GM12878 (cell line): Measurements from ENCODE around the gene NOS1AP. TPM values are rescaled to one million over a fixed set of nuclear protein-coding genes. Genes with fewer than 3 reads are reported as not detected.
"Not testable (repeated sequence)": the region's sequence is repeated elsewhere in the genome, so short reads cannot be mapped to it uniquely, and the experiment has no call there.

Experiments used
- ATAC-seq: fragments of 200-7000 bp; cut with Tn5 transposase; 3 replicates; pipeline ENCODE4 v1.9.1; 2020; ENCODE audit warnings: mild to moderate bottlenecking, moderate library complexity
- BruUV-seq: library from RNA; stranded (reverse); fragments of 400-500 nt; replicated peaks from 2 replicates; lab custom pipeline; 2021; lab: Mats Ljungman, UMichigan
- CTCF ChIA-PET: fragments of 300-600 bp; sonication (Branson Sonifier 250); formaldehyde crosslinking; extraction: SDS; loops from one replicate; lab custom pipeline; 2021; ENCODE audit warnings: inconsistent platforms; lab: Yijun Ruan, JAX
- POLR2A ChIA-PET: fragments of 350-600 bp; formaldehyde crosslinking; extraction: SDS; loops from one replicate; lab custom pipeline; 2021; ENCODE audit warnings: inconsistent platforms; lab: Charles Lee
- RAD21 ChIA-PET: fragments of 300-600 bp; sonication (Branson Sonifier 250); formaldehyde crosslinking; loops from one replicate; lab custom pipeline; 2023; ENCODE audit warnings: antibody characterized with exemption; ENCODE audit not compliant: unreplicated experiment; lab: Charles Lee
- SMC1A ChIA-PET: fragments of 300-600 bp; sonication (Branson Sonifier 250); formaldehyde crosslinking; loops from one replicate; lab custom pipeline; 2023; ENCODE audit not compliant: unreplicated experiment, uncharacterized antibody; lab: Charles Lee
- DNase-seq: peaks from one replicate; pipeline ENCODE4 v3.0.0-alpha.2; 2011; ENCODE audit warnings: low read depth, low spot score
- FAIRE-seq: peaks from 3 replicates; lab custom pipeline; 2011; peaks lifted over from hg19 to GRCh38; lab: Jason Lieb, UNC
- H2AFZ ChIP-seq: 2 replicates; pipeline ENCODE4 v1.6.0; 2011; ENCODE audit warnings: low read depth, low read length, control low read depth; ENCODE audit not compliant: control insufficient read depth
- H3K27ac ChIP-seq: 2 replicates; pipeline ENCODE4 v1.5.1; 2011; ENCODE audit warnings: control low read depth; ENCODE audit not compliant: control insufficient read depth, insufficient read depth
- H3K27me3 ChIP-seq, 2 experiments: replicated peaks in 1 of 2; 2 replicates each; pipeline versions ENCODE4 v1.6.0 to v1.6.1; 2011; ENCODE audit warnings: low read length in 1 of 2; ENCODE audit not compliant: control insufficient read depth in 2 of 2, insufficient read depth in 2 of 2
- H3K36me3 ChIP-seq, 2 experiments: 2 replicates each; pipeline ENCODE4 v1.5.1; 2011; ENCODE audit warnings: low read length in 1 of 2; ENCODE audit not compliant: control insufficient read depth in 2 of 2, insufficient read depth in 2 of 2
- H3K4me1 ChIP-seq: 2 replicates; pipeline ENCODE4 v1.6.1; 2011; ENCODE audit warnings: mild to moderate bottlenecking, low read length, moderate library complexity, mixed read lengths; ENCODE audit not compliant: control insufficient read depth, insufficient read depth
- H3K4me2 ChIP-seq: 2 replicates; pipeline ENCODE4 v1.6.0; 2011; ENCODE audit warnings: control low read depth; ENCODE audit not compliant: control insufficient read depth, insufficient read depth
- H3K4me3 ChIP-seq: fragments of 200-600 bp; sonication (generic); 2 replicates; pipeline ENCODE4 v1.5.1; 2016
- H3K79me2 ChIP-seq: 2 replicates; pipeline ENCODE4 v1.6.0; 2011; ENCODE audit warnings: low read length; ENCODE audit not compliant: control insufficient read depth, insufficient read depth
- H3K9ac ChIP-seq: 2 replicates; pipeline ENCODE4 v1.8.0; 2011; ENCODE audit warnings: low read length, control low read depth, mixed read lengths; ENCODE audit not compliant: control insufficient read depth, insufficient read depth
- H3K9me3 ChIP-seq: replicated peaks from 3 replicates; pipeline ENCODE4 v1.5.1; 2011; ENCODE audit warnings: mild to moderate bottlenecking, low read length; ENCODE audit not compliant: control insufficient read depth, insufficient read depth
- H4K20me1 ChIP-seq: 2 replicates; pipeline ENCODE4 v1.6.0; 2011; ENCODE audit not compliant: control insufficient read depth, insufficient read depth
- BRCA1 ChIP-seq: IDR thresholded peaks from 2 replicates; pipeline ENCODE4 v1.6.1; 2011; ENCODE audit warnings: low read depth, low read length, improper control_type of control experiment
- CREB1 ChIP-seq: IDR thresholded peaks from 2 replicates; pipeline ENCODE4 v1.6.1; 2012; ENCODE audit warnings: low read depth, mild to moderate bottlenecking, inconsistent platforms
- EED ChIP-seq: sonication (generic); IDR thresholded peaks from 2 replicates; pipeline ENCODE4 v1.6.1; 2016; ENCODE audit warnings: antibody characterized with exemption, low read depth
- ESRRA ChIP-seq: IDR thresholded peaks from 2 replicates; pipeline ENCODE4 v1.6.1; 2012; ENCODE audit warnings: mild to moderate bottlenecking, low read length, improper control_type of control experiment
- HCFC1 ChIP-seq: fragments of 150-350 bp; IDR thresholded peaks from 2 replicates; pipeline ENCODE4 v1.6.1; 2014; ENCODE audit warnings: low read length
- IRF5 ChIP-seq: fragments of 450-650 bp; IDR thresholded peaks from 2 replicates; pipeline ENCODE4 v1.6.1; 2017; ENCODE audit warnings: borderline replicate concordance
- JUND ChIP-seq: IDR thresholded peaks from 2 replicates; pipeline ENCODE4 v1.6.1; 2012; ENCODE audit warnings: low read depth, mild to moderate bottlenecking, low read length, improper control_type of control experiment, moderate library complexity
- KAT2A ChIP-seq: conservative IDR thresholded peaks from 2 replicates; pipeline ENCODE4 v1.6.1; 2011; ENCODE audit warnings: low read depth, low read length; ENCODE audit not compliant: control insufficient read depth
- MAX ChIP-seq: IDR thresholded peaks from 2 replicates; pipeline ENCODE4 v1.6.1; 2012; ENCODE audit warnings: low read depth, low read length, improper control_type of control experiment
- MEF2A ChIP-seq: IDR thresholded peaks from 2 replicates; pipeline ENCODE4 v1.6.1; 2011; ENCODE audit warnings: low read depth, mild to moderate bottlenecking, low read length, moderate library complexity; ENCODE audit not compliant: insufficient read depth
- MYC ChIP-seq: IDR thresholded peaks from 2 replicates; pipeline ENCODE4 v1.6.1; 2011; ENCODE audit warnings: mild to moderate bottlenecking, low read length, moderate library complexity, inconsistent platforms; ENCODE audit not compliant: insufficient read depth, insufficient replicate concordance, insufficient read length, severe bottlenecking
- NFXL1 ChIP-seq: fragments of 450-650 bp; IDR thresholded peaks from 2 replicates; pipeline ENCODE4 v1.6.1; 2017; ENCODE audit warnings: antibody characterized with exemption, mild to moderate bottlenecking, borderline replicate concordance
- PBX3 ChIP-seq: IDR thresholded peaks from 2 replicates; pipeline ENCODE4 v1.6.1; 2011; ENCODE audit warnings: mild to moderate bottlenecking, low read depth, low read length, moderate library complexity; ENCODE audit not compliant: insufficient replicate concordance
- WGBS: methylation state at CpG from one replicate; pipeline ENCODE4 v1.1.6; 2016; ENCODE audit warnings: low lambda C conversion rate; ENCODE audit not compliant: insufficient replicate concordance, insufficient coverage; ENCODE audit errors: missing lambda C conversion rate; 5-methylcytosine and 5-hydroxymethylcytosine counted together
- in situ Hi-C: fragments of 300-500 bp; cut with MboI; formaldehyde crosslinking; loops from 9 replicates; pipeline ENCODE4 v1.14.3; 2018; ENCODE audit warnings: mixed read lengths
- intact Hi-C: fragments of 100-400 bp; cut with micrococcal nuclease; formaldehyde crosslinking; loops from one replicate; pipeline ENCODE4 v1.14.2; 2022; ENCODE audit not compliant: unreplicated experiment
- polyA plus RNA-seq, 11 experiments: library from polyadenylated mRNA; depleted of rRNA in 4 of 11; unstranded in 6 of 11; stranded (reverse) in 5 of 11; fragments of >200 nt; fragmentation: Nextera tagmentation in 4 of 11; fragmentation: Illumina TruSeq in 1 of 11; extraction: Ambion mirVana in 4 of 11; extraction: Trizol in 1 of 11; gene quantifications; 1 replicate in 1 of 11; 2 replicates in 10 of 11; pipeline versions ENCODE4 v1.2.1 to v1.2.3, GENCODE V29; 2011 to 2016; ENCODE audit warnings: inconsistent platforms in 2 of 11, missing spikeins in 2 of 11, low read depth in 1 of 11
- total RNA-seq, 4 experiments: library from RNA; depleted of rRNA in 3 of 4; stranded (reverse); fragments of >200 nt in 3 of 4; fragmentation: Illumina TruSeq in 1 of 4; extraction: Trizol in 1 of 4; gene quantifications; 2 replicates each; pipeline versions ENCODE4 v1.2.1 to v1.2.3, GENCODE V29; 2013 to 2021

Gene NOS1AP
- total and polyA plus RNA-seq, 10 of the 15 experiments (the other 5 are each of a cell fraction or from before 2014, with no cell fraction given), result 0.03 to 0.15 TPM; not detected in 8

- no peaks in the 10 kb centered on the region; the same call in 1 of the 3 replicates for H3K9me3 ChIP-seq
- H3K27me3 ChIP-seq, result no peaks in the 10 kb centered on the region
- H4K20me1 ChIP-seq, result no peaks in the 10 kb centered on the region
- H3K4me3 ChIP-seq, result no peak overlapping the region
- no peak overlapping the region for H3K4me2 ChIP-seq
- BruUV-seq, result no TSS peak
- POLR2A ChIA-PET, result no interaction called here
- no peaks in the 10 kb centered on the region for H3K79me2 ChIP-seq
- in situ Hi-C loops (no loop called here), intact Hi-C loops (no loop called here)
- 46% methylated on average over 7 of the region's 7 CpGs for WGBS
- RAD21 ChIA-PET, result no interaction called here
- H3K4me1 ChIP-seq, result no peaks in the 10 kb centered on the region
- H3K36me3 ChIP-seq, result no peaks in the 10 kb centered on the region
- no peak overlapping the region for H3K27ac ChIP-seq
- CTCF ChIA-PET, result interaction anchor here (1.2 kb wide), 1 partner anchor 9 kb away, joined by 3 read pairs; no protein-coding TSS in a partner anchor
- no peak for FAIRE-seq
- ATAC-seq, result no peak
- DNase-seq, result no peak
- SMC1A ChIA-PET, result no interaction called here
- no peak for TF ChIP-seq HCFC1
- TF ChIP-seq IRF5, result no peak
- no peak for TF ChIP-seq KAT2A
- no peak for TF ChIP-seq MAX
- no peak for TF ChIP-seq PBX3
- no peak for TF ChIP-seq NFXL1
- no peak for TF ChIP-seq CREB1
- TF ChIP-seq BRCA1, result no peak
- no peak for TF ChIP-seq MEF2A
- TF ChIP-seq EED, result no peak
- TF ChIP-seq ESRRA, result no peak
- TF ChIP-seq MYC, result no peak
- no peak for TF ChIP-seq JUND
- TF ChIP-seq, all 136 proteins: peak for 0
- no peak overlapping the region for H2AFZ ChIP-seq
- no peak overlapping the region for H3K9ac ChIP-seq
Observed at GRCh38 chr1:162417650-162418049, 348.2 kb downstream of the NOS1AP start.

DNA sequence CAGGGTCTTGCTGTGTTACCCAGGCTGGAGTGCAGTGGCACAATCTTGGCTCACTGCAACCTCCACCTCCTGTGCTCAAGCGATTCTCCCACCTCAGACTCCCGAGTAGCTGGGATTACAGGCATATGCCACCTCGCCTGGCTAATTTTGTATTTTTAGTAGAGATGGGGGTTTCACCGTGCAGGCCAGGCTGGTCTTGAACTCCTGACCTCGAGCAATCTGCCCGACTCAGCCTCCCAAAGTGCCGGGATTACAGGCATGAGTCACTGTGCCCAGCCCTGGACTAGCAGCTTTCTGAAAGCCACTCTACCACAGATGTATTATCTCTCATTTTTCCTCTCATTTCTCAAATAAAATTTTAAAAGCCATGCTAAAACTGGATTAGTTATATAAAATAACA lies 349.1 kb downstream of the NOS1AP start:
- H4K20me1 ChIP-seq, ATAC-seq, H3K27ac ChIP-seq, H3K4me1 ChIP-seq, BruUV-seq, DNase-seq, RAD21 ChIA-PET, H3K79me2 ChIP-seq, H3K9ac ChIP-seq, H3K4me2 ChIP-seq, FAIRE-seq, H3K9me3 ChIP-seq, POLR2A ChIA-PET, H2AFZ ChIP-seq, H3K27me3 ChIP-seq, H3K4me3 ChIP-seq, intact Hi-C loops, H3K36me3 ChIP-seq, in situ Hi-C loops: not testable (repeated sequence)
- WGBS, result 43% methylated on average over 7 of the region's 7 CpGs
- ChIA-PET CTCF (interaction anchor here (1.2 kb wide), 1 partner anchor 10 kb away, joined by 3 read pairs; no protein-coding TSS in a partner anchor), SMC1A (interaction anchor here (1.7 kb wide), 1 partner anchor 10 kb away, joined by 4 read pairs; no protein-coding TSS in a partner anchor)
